ENCODE data around the gene KCNT2. TPM values are rescaled to one million over a fixed set of nuclear protein-coding genes. Genes with fewer than 3 reads are reported as not detected.

KCNT2 gene
- total and polyA plus RNA-seq, 2 donors (not counting 3 experiments of a cell fraction or from before 2014, with no cell fraction given), result 0.46 to 1.6 TPM

DNA sequence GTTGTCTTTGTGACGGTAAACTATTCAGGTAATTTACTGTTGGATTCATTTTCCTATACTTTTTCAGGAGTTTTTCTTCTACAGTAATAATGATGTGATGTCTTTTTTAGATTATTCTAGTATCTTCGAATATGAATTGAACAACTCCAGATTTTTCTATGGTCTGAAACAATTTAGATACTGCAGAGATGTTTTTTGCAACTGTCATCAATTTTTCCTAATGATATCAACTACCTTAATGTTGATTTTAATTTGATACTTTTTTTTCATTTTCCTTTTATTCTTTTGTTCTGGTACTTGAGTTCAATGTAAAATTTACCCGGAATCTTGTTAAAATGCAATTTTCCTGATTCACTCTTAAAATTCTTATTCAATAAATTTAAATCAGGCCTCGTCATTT lies 110.4 kb downstream of the KCNT2 start:
- no peaks in the 10 kb centered on the region for H4K20me1 ChIP-seq (replicated peaks; ENCODE audit: control insufficient read depth, extremely low read depth, insufficient read depth, low read length)
- H3K9me3 ChIP-seq (replicated peaks; ENCODE audit: control insufficient read depth, insufficient read depth, low read length), result no peaks in the 10 kb centered on the region
- dilution Hi-C loops (cut with MboI; ENCODE audit: extremely low pct_ligation_motif_present, low sequenced_read_pairs), result no loop called here
- H3K36me3 ChIP-seq (ENCODE audit: control insufficient read depth in 2 of 2, extremely low read depth in 1 of 2, insufficient read depth in 2 of 2, low read length in 2 of 2), result no peaks in the 10 kb centered on the region
- H3K4me3 ChIP-seq (replicated peaks in 1 of 3; ENCODE audit: insufficient read depth in 1 of 3, low read depth in 1 of 3, low read length in 3 of 3), result no peak overlapping the region
- H3K9ac ChIP-seq (replicated peaks; ENCODE audit: extremely low read depth, insufficient read depth, low read length), result no peak overlapping the region
- H3K9me1 ChIP-seq (replicated peaks; ENCODE audit: control insufficient read depth, extremely low read depth, insufficient read depth, low read length), result no peaks in the 10 kb centered on the region
- no peaks in the 10 kb centered on the region for H3K27me3 ChIP-seq (ENCODE audit: control insufficient read depth in 2 of 2, insufficient read depth in 2 of 2, low read length in 2 of 2)
- intact Hi-C loops (cut with micrococcal nuclease), result no loop called here
- no peaks in the 10 kb centered on the region for H3K4me1 ChIP-seq (ENCODE audit: control insufficient read depth, extremely low read depth, insufficient read depth, low read length)
- TF ChIP-seq GATA2 (IDR thresholded peaks at IDR 0.05; ENCODE audit: insufficient read depth, insufficient read length, low read depth, low read length), result no peak
- ChIA-PET CTCF (no interaction called here), POLR2A (no interaction called here)
- no TSS peak for BruUV-seq (replicated peaks)
- no peaks in the 10 kb centered on the region for H3K79me2 ChIP-seq (ENCODE audit: control insufficient read depth, insufficient read depth, low read length)
- no peak for FAIRE-seq
- no peak overlapping the region for H3K27ac ChIP-seq (ENCODE audit: insufficient read depth, low read depth, low read length)
- H3K4me2 ChIP-seq (ENCODE audit: insufficient read depth, low read length), result no peak overlapping the region
- DNase-seq (ENCODE audit: low read depth, low spot score), result no peak
- H2AFZ ChIP-seq (ENCODE audit: low read depth, low read length), result no peak overlapping the region

DNA sequence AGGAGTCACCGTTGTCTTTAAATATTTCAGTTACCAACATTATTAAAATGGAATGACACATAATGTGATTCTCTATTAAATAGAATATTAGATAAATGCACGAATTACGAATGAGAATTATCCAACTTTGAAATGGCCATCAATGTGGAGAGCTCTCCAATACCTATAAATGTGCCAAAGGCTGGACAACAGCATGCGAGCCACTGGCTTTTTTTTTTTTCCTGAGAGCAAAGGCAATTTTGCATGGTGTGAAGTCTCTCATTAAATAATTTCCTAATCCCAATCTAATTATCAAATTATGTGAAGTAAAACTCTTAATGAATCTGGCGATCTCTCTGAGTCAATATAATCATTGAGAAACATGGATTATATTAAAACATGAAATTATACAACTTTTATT lies 113.5 kb downstream of the KCNT2 start:
- no peak for DNase-seq (ENCODE audit: low read depth, low spot score)
- no peaks in the 10 kb centered on the region for H3K9me1 ChIP-seq (replicated peaks; ENCODE audit: control insufficient read depth, extremely low read depth, insufficient read depth, low read length)
- no peaks in the 10 kb centered on the region for H3K27me3 ChIP-seq (ENCODE audit: control insufficient read depth in 2 of 2, insufficient read depth in 2 of 2, low read length in 2 of 2)
- ChIA-PET POLR2A (no interaction called here), CTCF (interaction anchor here (1.7 kb wide), 1 partner anchor 16 kb away, joined by 4 read pairs; no protein-coding TSS in a partner anchor)
- H3K36me3 ChIP-seq (ENCODE audit: control insufficient read depth in 2 of 2, extremely low read depth in 1 of 2, insufficient read depth in 2 of 2, low read length in 2 of 2), result no peaks in the 10 kb centered on the region
- H2AFZ ChIP-seq (ENCODE audit: low read depth, low read length), result no peak overlapping the region
- no peak overlapping the region for H3K4me2 ChIP-seq (ENCODE audit: insufficient read depth, low read length)
- BruUV-seq (replicated peaks), result no TSS peak
- dilution Hi-C loops (cut with MboI; ENCODE audit: extremely low pct_ligation_motif_present, low sequenced_read_pairs) (no loop called here), intact Hi-C loops (cut with micrococcal nuclease) (no loop called here)
- H3K9me3 ChIP-seq (replicated peaks; ENCODE audit: control insufficient read depth, insufficient read depth, low read length), result no peaks in the 10 kb centered on the region
- H4K20me1 ChIP-seq (replicated peaks; ENCODE audit: control insufficient read depth, extremely low read depth, insufficient read depth, low read length), result no peaks in the 10 kb centered on the region
- H3K9ac ChIP-seq (replicated peaks; ENCODE audit: extremely low read depth, insufficient read depth, low read length), result no peak overlapping the region
- no peak overlapping the region for H3K4me3 ChIP-seq (replicated peaks in 1 of 3; ENCODE audit: insufficient read depth in 1 of 3, low read depth in 1 of 3, low read length in 3 of 3)
- no peaks in the 10 kb centered on the region for H3K4me1 ChIP-seq (ENCODE audit: control insufficient read depth, extremely low read depth, insufficient read depth, low read length)
- TF ChIP-seq, protein P1, sequence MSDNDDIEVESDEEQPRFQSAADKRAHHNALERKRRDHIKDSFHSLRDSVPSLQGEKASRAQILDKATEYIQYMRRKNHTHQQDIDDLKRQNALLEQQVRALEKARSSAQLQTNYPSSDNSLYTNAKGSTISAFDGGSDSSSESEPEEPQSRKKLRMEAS (IDR thresholded peaks at IDR 0.05; ENCODE audit: insufficient read depth, insufficient read length), result no peak
- TF ChIP-seq EZH2 (IDR thresholded peaks at IDR 0.05; ENCODE audit: borderline replicate concordance, low read depth, low read length, severe bottlenecking) (no peak), JUN (IDR thresholded peaks at IDR 0.05; ENCODE audit: borderline replicate concordance, insufficient read depth, insufficient read length, low read depth) (no peak), MYC (IDR thresholded peaks at IDR 0.05; ENCODE audit: low read depth, low read length) (no peak), GATA2 (IDR thresholded peaks at IDR 0.05; ENCODE audit: insufficient read depth, insufficient read length, low read depth, low read length) (no peak), FOS (IDR thresholded peaks at IDR 0.05; ENCODE audit: borderline replicate concordance, insufficient read depth, low read length) (no peak), POLR2A (IDR thresholded peaks at IDR 0.05; ENCODE audit: low read depth, low read length) (no peak), POLR2AphosphoS5 (IDR thresholded peaks at IDR 0.05; ENCODE audit: insufficient read depth, low read depth, low read length) (no peak)
- TF ChIP-seq, protein P2, sequence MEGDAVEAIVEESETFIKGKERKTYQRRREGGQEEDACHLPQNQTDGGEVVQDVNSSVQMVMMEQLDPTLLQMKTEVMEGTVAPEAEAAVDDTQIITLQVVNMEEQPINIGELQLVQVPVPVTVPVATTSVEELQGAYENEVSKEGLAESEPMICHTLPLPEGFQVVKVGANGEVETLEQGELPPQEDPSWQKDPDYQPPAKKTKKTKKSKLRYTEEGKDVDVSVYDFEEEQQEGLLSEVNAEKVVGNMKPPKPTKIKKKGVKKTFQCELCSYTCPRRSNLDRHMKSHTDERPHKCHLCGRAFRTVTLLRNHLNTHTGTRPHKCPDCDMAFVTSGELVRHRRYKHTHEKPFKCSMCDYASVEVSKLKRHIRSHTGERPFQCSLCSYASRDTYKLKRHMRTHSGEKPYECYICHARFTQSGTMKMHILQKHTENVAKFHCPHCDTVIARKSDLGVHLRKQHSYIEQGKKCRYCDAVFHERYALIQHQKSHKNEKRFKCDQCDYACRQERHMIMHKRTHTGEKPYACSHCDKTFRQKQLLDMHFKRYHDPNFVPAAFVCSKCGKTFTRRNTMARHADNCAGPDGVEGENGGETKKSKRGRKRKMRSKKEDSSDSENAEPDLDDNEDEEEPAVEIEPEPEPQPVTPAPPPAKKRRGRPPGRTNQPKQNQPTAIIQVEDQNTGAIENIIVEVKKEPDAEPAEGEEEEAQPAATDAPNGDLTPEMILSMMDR (IDR thresholded peaks at IDR 0.05; ENCODE audit: extremely low read depth in 1 of 2, insufficient read depth in 1 of 2, low read depth in 1 of 2, low read length in 2 of 2), result no peak
- no peaks in the 10 kb centered on the region for H3K79me2 ChIP-seq (ENCODE audit: control insufficient read depth, insufficient read depth, low read length)
- H3K27ac ChIP-seq (ENCODE audit: insufficient read depth, low read depth, low read length), result no peak overlapping the region
- no peak for FAIRE-seq
